Mesodermal cell (in vitro differentiated cells): Measurements from ENCODE around the gene FOXP2. TPM values are rescaled to one million over a fixed set of nuclear protein-coding genes. Genes with fewer than 3 reads are reported as not detected.
"Not testable (repeated sequence)": the region's sequence is repeated elsewhere in the genome, so short reads cannot be mapped to it uniquely, and the experiment has no call there.

Source experiments
- H3K27ac ChIP-seq: 2 replicates; pipeline ENCODE4 v1.7.0; 2013; ENCODE audit warnings: mild to moderate bottlenecking, low read depth, low read length, moderate library complexity; ENCODE audit not compliant: severe bottlenecking
- H3K36me3 ChIP-seq: 2 replicates; pipeline ENCODE4 v1.7.1; 2013; ENCODE audit warnings: mild to moderate bottlenecking, low read length, moderate library complexity; ENCODE audit not compliant: control insufficient read depth, insufficient read depth
- H3K4me1 ChIP-seq: one replicate; pipeline ENCODE4 v1.7.1; 2013; ENCODE audit warnings: mild to moderate bottlenecking, low read length; ENCODE audit not compliant: insufficient read depth, control insufficient read depth, poor library complexity, severe bottlenecking
- H3K4me3 ChIP-seq: 2 replicates; pipeline ENCODE4 v1.7.0; 2013; ENCODE audit warnings: low read length, control low read depth, mild to moderate bottlenecking; ENCODE audit not compliant: insufficient read depth, poor library complexity, severe bottlenecking; ENCODE audit errors: extremely low read depth
- H3K9me3 ChIP-seq: 2 replicates; pipeline ENCODE4 v1.7.1; 2013; ENCODE audit warnings: mild to moderate bottlenecking, low read length, moderate library complexity; ENCODE audit not compliant: control insufficient read depth
- WGBS, 2 experiments: methylation state at CpG; one replicate each; pipeline ENCODE4 v1.1.5; 2013; ENCODE audit warnings: missing lambda C conversion rate in 2 of 2; ENCODE audit not compliant: insufficient coverage in 2 of 2; 5-methylcytosine and 5-hydroxymethylcytosine counted together
- polyA plus RNA-seq, 2 experiments: library from polyadenylated mRNA; stranded (reverse); fragments of 50-300 nt; gene quantifications; one replicate each; pipeline ENCODE4 v1.2.3, GENCODE V29; 2013

Gene FOXP2
- polyA plus RNA-seq (2013, experiment 1 of 2): 2.5 TPM
- polyA plus RNA-seq (2013, experiment 2 of 2): 1.8 TPM

- Histone ChIP-seq H3K36me3 (no peaks in the 10 kb centered on the region), H3K27ac (peak within 1 kb of the TSS; percentile 85), H3K9me3 (no peaks in the 10 kb centered on the region), H3K4me3 (peak within 1 kb of the TSS; percentile 3), H3K4me1 (peaks cover 14% of the 10 kb centered on the region)
- WGBS, 2 experiments: 60% methylated on average over 1 of the region's 2 CpGs; no CpG with 5 or more reads in 1 of the 2 experiments
Observed at GRCh38 chr7:114414156-114415063, at the start of gene FOXP2. Gene FOXP2 (plus strand): TSS chr7:114414815. CDS start chr7:114426512, 11,697 bp downstream.

GRCh38 chr7:114365791-114366190 lies 48.8 kb upstream of the FOXP2 start:
- 60% methylated on average over 1 of the region's 2 CpGs; no CpG with 5 or more reads in 1 of the 2 experiments for WGBS, 2 experiments
- Histone ChIP-seq H3K4me3 (no peak overlapping the region), H3K36me3 (no peaks in the 10 kb centered on the region), H3K4me1 (no peaks in the 10 kb centered on the region), H3K27ac (no peak overlapping the region), H3K9me3 (no peaks in the 10 kb centered on the region)

DNA sequence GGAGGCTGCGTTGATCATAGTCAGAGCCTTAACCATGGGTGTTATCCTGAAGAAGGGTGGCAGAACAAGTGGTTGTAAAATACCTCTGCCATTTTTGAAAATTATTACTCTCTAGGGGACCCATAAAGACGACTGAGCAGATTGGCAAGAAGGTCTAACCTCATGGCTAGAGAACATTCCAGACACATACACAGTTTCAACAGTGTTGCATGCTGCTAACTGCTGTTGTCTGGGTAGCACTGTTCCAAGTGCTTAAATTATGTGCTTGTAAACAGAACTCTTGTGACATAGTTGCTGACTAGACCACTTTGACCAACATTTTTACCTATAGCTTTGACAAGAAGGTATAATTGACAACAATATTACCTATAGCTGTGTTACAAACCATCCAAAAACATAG lies 46.1 kb upstream of the FOXP2 start:
- H3K4me1 ChIP-seq: no peaks in the 10 kb centered on the region

GRCh38 chr7:114369294-114369693 lies 45.3 kb upstream of the FOXP2 start:
- H3K4me1 ChIP-seq: no peaks in the 10 kb centered on the region
- no peak overlapping the region for H3K4me3 ChIP-seq
- WGBS, 2 experiments: 86 to 88% methylated on average over 1 of the region's 2 CpGs
- H3K36me3 ChIP-seq: no peaks in the 10 kb centered on the region
- no peak overlapping the region for H3K27ac ChIP-seq
- H3K9me3 ChIP-seq: no peaks in the 10 kb centered on the region

More for the DNA sequence above, 46.1 kb upstream of the FOXP2 start:
- H3K9me3 ChIP-seq: no peaks in the 10 kb centered on the region
- no peaks in the 10 kb centered on the region for H3K36me3 ChIP-seq
- H3K4me3 ChIP-seq: no peak overlapping the region
- WGBS, 2 experiments: 100% methylated on average over 1 of the region's 2 CpGs
- no peak overlapping the region for H3K27ac ChIP-seq

- no peaks in the 10 kb centered on the region for H3K36me3 ChIP-seq
- no peaks in the 10 kb centered on the region for H3K9me3 ChIP-seq
- no peaks in the 10 kb centered on the region for H3K4me1 ChIP-seq
- H3K4me3 ChIP-seq: no peak overlapping the region
- 100% methylated on average over 1 of the region's 5 CpGs; no CpG with 5 or more reads in 1 of the 2 experiments for WGBS, 2 experiments
- no peak overlapping the region for H3K27ac ChIP-seq
Observed at GRCh38 chr7:114372619-114373018, 42.0 kb upstream of the FOXP2 start.

DNA sequence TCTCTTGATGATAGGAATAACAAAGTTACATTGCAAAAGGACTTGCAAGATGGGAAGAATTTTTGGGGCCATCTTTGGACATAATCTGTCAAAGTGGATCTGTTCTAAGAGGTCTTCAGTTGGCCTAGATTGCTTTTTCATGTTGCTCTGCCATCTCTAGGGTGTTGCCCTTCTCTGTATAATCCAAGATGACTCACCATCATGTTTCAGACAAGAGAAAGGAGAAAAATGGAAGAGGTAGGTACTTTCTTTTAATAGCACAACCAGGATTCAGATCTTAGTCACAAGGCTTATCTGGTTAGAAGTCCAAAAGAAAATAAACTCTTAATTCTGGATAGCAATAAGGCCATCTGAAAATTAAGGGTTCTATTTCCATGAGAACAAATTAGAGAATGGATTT lies 38.7 kb upstream of the FOXP2 start:
- H3K4me3 ChIP-seq: no peak overlapping the region
- H3K27ac ChIP-seq: no peak overlapping the region
- H3K9me3 ChIP-seq: no peaks in the 10 kb centered on the region
- H3K4me1 ChIP-seq: no peaks in the 10 kb centered on the region
- H3K36me3 ChIP-seq: no peaks in the 10 kb centered on the region

GRCh38 chr7:114383946-114384345 lies 30.7 kb upstream of the FOXP2 start:
- 86 to 90% methylated on average over 5 of the region's 7 CpGs for WGBS, 2 experiments
- not testable (repeated sequence) for H3K36me3 ChIP-seq, H3K4me3 ChIP-seq, H3K9me3 ChIP-seq, H3K4me1 ChIP-seq, H3K27ac ChIP-seq

DNA sequence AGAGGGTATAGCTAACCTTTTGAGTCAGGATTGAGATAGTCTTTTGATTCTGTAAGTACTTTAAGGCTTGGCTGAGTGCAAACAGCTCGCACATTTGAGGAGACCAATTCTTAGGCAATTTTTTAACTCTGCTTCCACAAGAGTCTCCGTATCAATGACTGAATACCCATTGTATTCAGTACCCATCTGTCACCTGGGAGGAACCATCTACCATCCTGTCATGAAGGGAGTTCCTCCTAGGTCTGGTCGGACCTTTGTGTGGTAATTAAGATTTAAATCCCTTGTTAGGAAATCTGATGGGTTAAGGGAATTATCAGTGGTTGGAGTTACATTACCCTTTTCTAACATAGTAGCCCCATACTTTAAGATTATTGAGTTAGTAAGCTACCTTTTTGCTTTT lies 30.3 kb upstream of the FOXP2 start:
- not testable (repeated sequence) for H3K4me1 ChIP-seq, H3K9me3 ChIP-seq, H3K36me3 ChIP-seq, H3K27ac ChIP-seq, H3K4me3 ChIP-seq
- 80 to 83% methylated on average over 1 of the region's 3 CpGs for WGBS, 2 experiments

GRCh38 chr7:114388021-114388420 lies 26.6 kb upstream of the FOXP2 start:
- Histone ChIP-seq H3K4me3 (no peak overlapping the region), H3K4me1 (no peaks in the 10 kb centered on the region), H3K36me3 (no peaks in the 10 kb centered on the region), H3K9me3 (no peaks in the 10 kb centered on the region), H3K27ac (no peak overlapping the region)

- H3K27ac ChIP-seq: no peak overlapping the region
- 90 to 100% methylated on average over 2 of the region's 2 CpGs for WGBS, 2 experiments
- H3K36me3 ChIP-seq: no peaks in the 10 kb centered on the region
- no peak overlapping the region for H3K4me3 ChIP-seq
- no peaks in the 10 kb centered on the region for H3K9me3 ChIP-seq
- H3K4me1 ChIP-seq: no peaks in the 10 kb centered on the region
Observed at GRCh38 chr7:114392686-114393085, 21.9 kb upstream of the FOXP2 start.

GRCh38 chr7:114402876-114403635 lies 11.6 kb upstream of the FOXP2 start:
- Histone ChIP-seq H3K4me3 (no peak overlapping the region), H3K27ac (no peak overlapping the region), H3K36me3 (no peaks in the 10 kb centered on the region), H3K9me3 (no peaks in the 10 kb centered on the region), H3K4me1 (no peaks in the 10 kb centered on the region)
- 83 to 100% methylated on average over 1 of the region's 2 CpGs for WGBS, 2 experiments
